DMS153 treated with DMSO at 0.1 percent for 48 hours (cell line): ENCODE data around the gene TIAM2.
"Not testable (repeated sequence)": the region's sequence is repeated elsewhere in the genome, so short reads cannot be mapped to it uniquely, and the experiment has no call there.

Experiments
- DNase-seq: peaks from one replicate; lab custom pipeline; 2025; ENCODE audit not compliant: unreplicated experiment; lab: John Stamatoyannopoulos, UW

TIAM2 gene

DNA sequence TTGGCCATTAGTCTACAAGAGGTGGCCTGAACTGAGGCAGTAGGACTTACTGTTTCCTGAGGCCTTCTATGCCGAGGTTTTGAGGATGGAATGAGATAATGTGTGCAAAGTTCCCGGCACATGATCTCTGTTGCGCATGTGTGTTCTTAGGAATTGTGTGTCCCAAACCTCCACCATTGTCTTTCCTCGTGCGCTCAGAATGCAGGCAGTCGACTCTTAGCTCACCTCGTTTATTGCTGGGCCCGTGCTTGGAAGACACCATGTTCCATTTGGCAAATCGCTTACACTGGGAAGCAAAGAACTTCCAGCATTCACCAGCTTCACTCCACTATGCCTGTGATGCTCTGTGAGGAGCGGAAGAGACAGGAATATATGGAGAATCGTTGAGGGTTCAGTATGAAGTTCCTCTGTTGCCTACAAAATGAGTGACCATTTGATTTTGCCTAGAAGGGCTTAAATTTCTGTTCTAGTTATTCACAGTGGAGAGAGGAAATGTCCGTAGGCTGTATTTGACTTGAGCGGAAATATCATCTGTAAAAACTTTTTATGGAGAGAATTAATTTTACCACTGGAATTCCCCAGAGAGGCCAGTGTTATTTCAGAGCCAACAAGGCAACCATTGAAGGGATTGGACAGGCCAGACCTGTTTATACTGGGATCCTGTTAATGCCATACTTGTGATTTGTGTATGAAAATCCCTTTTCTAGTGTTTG, 193.0 kb downstream of the TIAM2 start:
- DNase-seq, result no peak

- DNase-seq, result no peak
Observed at GRCh38 chr6:155188707-155189496, 193.8 kb downstream of the TIAM2 start.

DNA sequence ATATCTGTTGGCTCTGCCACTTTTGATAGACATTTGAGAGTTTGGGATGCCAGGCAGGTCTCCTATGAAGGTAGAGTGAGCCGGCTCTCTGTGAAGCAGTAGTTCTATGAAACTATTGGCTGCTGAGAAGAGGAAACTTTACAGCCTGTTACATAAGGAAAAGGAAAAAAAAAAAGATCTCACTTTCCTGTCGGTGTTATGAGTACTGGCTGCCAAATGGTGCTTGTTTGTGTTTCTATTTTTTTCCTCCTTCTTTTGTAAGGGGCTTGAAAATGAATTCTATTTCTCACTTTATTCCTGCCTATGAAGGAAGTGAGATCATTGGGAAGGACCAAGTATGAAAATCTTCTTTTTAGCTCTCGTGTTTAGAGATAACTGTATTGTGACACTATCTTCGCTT, 195.6 kb downstream of the TIAM2 start:
- DNase-seq, result no peak

GRCh38 chr6:155193526-155193925, 198.4 kb downstream of the TIAM2 start:
- DNase-seq, result no peak

- DNase-seq, result no peak
Observed at GRCh38 chr6:155194399-155194798, 199.3 kb downstream of the TIAM2 start.

- DNase-seq, result no peak
Observed at GRCh38 chr6:155195903-155196302, 200.8 kb downstream of the TIAM2 start.

DNA sequence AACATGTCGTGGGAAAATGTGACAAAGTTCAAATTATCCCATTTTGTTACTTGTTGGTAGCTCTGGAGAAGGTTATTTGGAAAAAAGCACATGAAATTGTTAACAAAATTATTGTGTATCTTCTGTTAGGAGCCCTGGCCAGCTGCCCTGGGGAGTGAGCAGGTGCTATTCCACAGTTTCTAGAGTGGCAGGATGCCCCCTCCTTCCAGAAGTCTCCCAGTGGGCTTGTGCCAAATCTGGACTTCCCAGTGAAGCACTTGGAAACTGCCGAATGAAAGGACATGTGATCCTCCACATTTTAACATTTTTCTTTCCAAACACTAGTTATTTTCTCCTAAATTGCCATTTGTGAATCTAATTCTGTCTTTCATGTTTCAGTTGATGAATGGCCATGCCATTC, 201.8 kb downstream of the TIAM2 start:
- DNase-seq, result no peak

- no peak for DNase-seq
Observed at GRCh38 chr6:155197932-155198331, 202.8 kb downstream of the TIAM2 start.

- DNase-seq, result no peak
Observed at GRCh38 chr6:155200012-155200411, 204.9 kb downstream of the TIAM2 start.

DNA sequence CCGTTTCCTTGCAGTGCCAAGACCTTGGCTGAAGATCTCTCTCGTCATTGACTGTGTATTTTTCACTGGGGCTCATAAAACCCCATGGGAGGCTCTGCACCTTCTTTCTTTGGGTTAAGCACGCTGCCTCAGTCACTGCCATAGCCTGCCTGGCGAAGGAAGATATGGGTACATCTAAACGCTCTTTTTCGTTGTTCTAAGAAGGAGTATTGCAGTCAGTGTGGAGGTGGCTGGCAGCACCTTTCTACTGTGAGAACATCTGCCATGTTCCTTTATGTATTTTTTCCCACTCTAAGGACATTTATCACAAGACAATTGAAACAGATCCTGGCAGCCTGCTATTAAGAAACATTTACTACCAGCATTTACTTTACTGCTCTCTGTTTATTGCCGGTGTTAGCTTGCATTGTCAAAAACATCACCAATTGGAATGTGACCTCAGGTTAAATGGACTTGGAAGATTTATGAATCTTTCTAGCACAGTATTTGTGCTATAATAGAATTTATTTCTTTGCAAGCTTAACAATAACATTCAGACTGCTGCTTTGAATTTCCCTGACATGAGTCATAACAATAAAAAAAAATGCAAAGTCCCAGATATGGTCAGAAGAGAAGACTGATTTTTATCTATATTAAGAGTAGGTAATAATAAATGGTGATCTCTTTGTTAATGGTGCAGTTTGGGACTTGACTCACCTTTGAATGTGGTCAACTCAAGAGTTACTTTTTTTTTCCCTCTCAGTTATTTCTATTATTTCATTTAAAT, 206.5 kb downstream of the TIAM2 start:
- DNase-seq, result no peak

DNA sequence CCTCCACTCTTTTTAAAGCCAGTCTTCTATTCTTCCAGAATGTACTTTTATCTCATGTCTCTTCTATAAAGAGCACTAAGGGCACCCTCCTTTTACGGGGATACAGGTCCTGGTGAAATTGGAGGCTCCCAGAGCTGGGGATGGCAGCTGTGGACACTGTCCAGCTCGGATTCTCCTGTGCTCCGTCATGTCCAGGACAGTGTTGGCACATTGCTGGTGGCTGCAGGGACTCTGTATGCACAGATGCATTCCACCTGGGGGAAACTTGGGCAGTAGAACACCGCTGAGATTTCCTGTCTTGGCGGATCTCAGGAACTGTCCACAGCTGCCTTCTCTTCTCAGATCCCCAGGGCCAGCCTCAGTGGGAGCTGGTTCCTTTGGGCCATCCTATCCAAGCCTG, 212.1 kb downstream of the TIAM2 start:
- DNase-seq, result no peak

DNA sequence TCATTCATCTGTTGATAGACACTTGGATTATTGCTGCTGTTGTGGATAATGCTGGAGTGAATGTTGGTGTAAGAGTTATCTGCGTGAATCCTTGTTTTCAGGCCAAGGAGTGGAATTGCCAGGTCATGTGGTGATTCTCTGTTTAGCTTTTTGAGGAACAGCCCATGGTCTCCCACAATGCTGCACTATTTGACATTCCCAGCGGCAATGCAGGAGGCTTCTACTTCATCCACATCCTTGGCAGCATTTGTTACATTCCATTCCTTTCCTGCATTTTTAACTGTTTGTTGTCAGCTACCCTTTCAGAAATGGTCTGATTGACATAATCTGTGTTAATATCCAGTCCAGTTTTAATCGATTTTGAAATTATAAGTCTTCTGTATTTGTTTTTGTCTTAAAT, 217.0 kb downstream of the TIAM2 start:
- DNase-seq, result no peak

DNA sequence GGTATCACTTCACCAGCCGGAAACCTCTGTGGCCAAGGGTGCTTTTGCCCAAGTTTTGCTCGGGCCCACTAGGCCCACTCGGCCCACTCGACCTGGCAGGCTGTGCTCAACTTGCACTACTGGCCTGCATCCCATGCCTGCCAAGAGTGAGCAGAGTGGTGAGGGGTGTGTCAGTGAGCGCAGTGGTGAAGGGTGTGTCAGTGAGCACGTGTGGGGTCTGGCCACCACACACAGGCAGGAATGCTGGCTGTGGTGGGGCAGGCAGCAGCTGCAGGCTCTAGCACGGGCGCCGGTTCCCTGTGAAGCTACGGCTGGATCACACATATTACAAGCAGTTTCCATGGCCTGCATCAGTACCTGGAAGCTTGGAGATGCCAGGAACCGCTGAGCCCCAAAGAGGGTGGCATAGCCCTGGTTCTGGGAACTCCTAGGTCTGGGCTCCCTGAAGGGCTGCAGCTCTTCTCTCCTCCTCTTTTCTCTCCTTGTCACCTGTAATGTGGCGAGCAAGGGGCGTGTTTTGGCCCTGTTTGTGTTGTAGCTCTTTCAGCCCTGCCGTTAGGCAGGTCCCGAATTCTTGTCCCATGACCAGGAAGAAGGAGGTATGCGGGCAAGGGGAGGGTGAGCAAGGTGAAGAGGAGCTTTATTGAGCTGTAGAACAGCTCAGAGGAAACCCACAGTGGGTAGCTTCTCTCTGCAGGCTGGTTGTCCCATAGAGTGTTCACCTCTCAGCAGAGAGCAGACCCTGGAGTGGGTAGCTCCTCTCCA, 217.7 kb downstream of the TIAM2 start:
- no peak for DNase-seq

GRCh38 chr6:155213611-155214372, 218.7 kb downstream of the TIAM2 start:
- no peak for DNase-seq

GRCh38 chr6:155215906-155216305, 220.8 kb downstream of the TIAM2 start:
- DNase-seq, result no peak

- DNase-seq, result no peak
Observed at GRCh38 chr6:155216312-155217046, 221.4 kb downstream of the TIAM2 start.

DNA sequence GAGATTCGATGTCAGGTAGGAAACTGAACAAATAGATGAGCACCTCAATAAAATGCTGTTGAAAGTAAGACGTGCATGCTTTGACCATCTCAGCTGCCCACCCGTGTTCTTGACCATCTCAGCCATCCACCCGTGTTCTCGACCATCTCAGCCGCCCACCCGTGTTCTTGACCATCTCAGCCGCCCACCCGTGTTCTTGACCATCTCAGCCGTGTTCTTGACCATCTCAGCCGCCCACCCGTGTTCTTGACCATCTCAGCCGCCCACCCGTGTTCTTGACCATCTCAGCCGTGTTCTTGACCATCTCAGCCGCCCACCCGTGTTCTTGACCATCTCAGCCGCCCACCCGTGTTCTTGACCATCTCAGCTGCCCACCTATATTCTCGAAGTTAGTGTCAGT, 223.6 kb downstream of the TIAM2 start:
- not testable (repeated sequence) for DNase-seq

- DNase-seq, result no peak
Observed at GRCh38 chr6:155219299-155219698, 224.2 kb downstream of the TIAM2 start.

GRCh38 chr6:155219858-155220301, 224.8 kb downstream of the TIAM2 start:
- no peak for DNase-seq

DNA sequence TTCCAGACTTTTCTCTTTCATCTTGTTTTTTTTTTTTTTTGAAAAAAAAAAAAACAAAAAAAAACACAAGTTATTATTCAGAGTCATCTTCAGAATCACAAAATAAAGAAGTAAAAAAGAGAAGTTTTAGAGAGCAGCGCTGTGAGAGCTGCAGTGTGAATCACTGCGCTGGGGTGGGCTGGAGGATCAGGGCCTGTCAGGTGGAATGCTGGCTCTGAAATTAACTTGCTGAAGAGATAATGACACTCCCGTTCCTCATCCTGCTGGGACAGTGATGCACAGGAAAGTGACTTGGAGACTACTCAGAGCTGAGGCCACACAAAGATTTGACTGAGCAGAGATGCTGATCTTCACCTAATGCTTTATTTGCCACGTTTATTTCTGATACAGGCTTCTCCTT, 226.0 kb downstream of the TIAM2 start:
- no peak for DNase-seq
